HFF-Myc (cell line): ENCODE data around the gene SLC51A.
"Not testable (repeated sequence)": the region's sequence is repeated elsewhere in the genome, so short reads cannot be mapped to it uniquely, and the experiment has no call there.

Experiments
- DNase-seq: peaks from one replicate; pipeline ENCODE4 v3.0.0-alpha.2; 2011; ENCODE audit warnings: low read depth; ENCODE audit errors: extremely low read depth
- H3K4me3 ChIP-seq: replicated peaks from 2 replicates; pipeline ENCODE4 v1.5.1; 2011; ENCODE audit warnings: low read depth, mild to moderate bottlenecking, control low read depth, low read length
- CTCF ChIP-seq: IDR thresholded peaks from 2 replicates; pipeline ENCODE4 v1.5.1; 2012; ENCODE audit warnings: mild to moderate bottlenecking, low read depth, low read length, control low read depth; ENCODE audit errors: missing control alignments

SLC51A gene

GRCh38 chr3:196208942-196209695 is 7.2 kb upstream of the SLC51A start:
- no peak for DNase-seq
- no peak overlapping the region for H3K4me3 ChIP-seq
- no peak for TF ChIP-seq CTCF

DNA sequence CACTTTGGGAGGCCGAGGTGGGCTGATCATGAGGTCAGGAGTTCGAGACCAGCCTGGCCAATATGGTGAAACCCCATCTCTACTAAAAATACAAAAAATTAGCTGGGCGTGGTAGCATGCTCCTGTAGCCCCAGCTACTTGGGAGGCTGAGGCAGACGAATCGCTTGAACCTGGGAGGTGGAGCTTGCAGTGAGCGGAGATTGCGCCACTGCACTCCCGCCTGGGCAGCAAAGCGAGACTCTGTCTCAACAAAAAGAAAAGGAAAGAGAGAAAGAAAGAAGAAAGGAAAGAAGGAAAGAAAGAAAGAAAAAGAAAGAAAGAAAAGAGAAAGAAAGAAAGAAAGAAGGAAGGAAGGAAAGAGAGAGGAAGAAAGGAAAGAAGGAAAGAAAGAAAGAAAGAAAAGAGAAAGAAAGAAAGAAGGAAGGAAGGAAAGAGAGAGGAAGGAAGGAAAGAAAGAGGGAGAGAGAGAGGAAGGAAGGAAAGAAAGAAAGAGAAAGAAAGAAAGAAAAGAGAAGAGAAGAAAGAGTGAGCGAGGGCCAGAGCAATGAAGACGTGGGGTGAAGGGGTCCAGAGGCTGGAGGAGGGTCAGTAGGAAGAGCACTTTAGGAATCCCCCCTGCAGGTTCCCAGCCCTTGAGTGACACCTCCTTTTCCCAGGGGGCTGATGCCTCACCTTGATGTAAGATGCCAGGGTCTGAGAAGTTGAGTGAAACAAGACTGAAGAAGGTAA is 6.2 kb upstream of the SLC51A start:
- not testable (repeated sequence) for H3K4me3 ChIP-seq, DNase-seq

DNA sequence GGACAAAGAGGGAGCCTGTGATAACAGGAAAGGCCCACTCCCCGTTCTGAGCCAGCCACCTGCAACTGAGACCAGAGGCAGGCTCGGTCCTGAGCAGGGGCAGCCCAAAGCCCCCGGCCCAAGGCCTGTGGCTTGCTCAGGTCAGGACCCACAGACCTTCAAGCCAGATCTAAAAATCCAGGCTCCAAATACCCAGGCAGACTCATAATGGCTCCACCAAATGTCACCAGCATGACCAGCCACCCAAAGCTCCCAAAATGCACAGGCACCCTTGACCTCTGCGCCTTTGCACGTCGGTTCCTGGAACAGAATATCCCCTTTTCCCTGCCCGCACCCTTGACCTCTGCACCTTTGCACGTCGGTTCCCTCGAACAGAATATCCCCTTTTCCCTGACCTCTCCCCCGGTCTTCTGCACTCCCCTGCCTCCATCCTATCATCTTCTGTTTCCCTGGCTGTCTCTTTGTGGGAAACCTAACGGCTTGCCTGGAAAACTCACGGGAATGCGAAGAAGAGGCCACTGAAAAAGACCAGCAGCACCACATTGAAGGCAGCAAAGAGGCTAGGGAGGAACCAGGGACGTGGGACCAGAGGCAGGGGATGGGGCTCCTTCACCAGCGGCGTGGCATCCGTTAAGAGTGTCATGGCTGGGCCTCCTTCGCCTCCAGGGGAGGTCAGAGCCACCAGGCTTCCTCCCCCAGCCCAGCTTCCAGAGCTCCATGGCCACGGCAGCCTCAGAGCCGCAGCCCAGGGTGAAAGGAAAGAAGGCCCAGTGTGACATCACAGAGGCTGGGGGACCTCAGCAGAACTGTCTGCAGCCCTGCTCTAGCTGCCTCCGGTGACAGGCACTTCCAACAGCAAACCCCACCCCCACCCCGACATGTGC is 5.4 kb upstream of the SLC51A start, which contains the start of gene ZDHHC19:
TSS of gene ZDHHC19 (minus strand) at position 728 of the 884 bp plus-strand sequence. CDS start at position 643, 85 bp downstream.
- no peak for TF ChIP-seq CTCF
- H3K4me3 ChIP-seq: no peak within 1 kb of the TSS
- DNase-seq: no peak

GRCh38 chr3:196214783-196215441 is 1.4 kb upstream of the SLC51A start:
- TF ChIP-seq CTCF: no peak
- H3K4me3 ChIP-seq: no peak overlapping the region
- no peak for DNase-seq

GRCh38 chr3:196215493-196216020 is 777 bp upstream of the SLC51A start:
- DNase-seq: no peak
- no peak overlapping the region for H3K4me3 ChIP-seq
- TF ChIP-seq CTCF: no peak

- DNase-seq: no peak
- no peak for TF ChIP-seq CTCF
- no peak overlapping the region for H3K4me3 ChIP-seq
These were observed 412 bp downstream of the SLC51A start for GRCh38 chr3:196216681-196217211.
